ENCODE measurements around the gene FYN. TPM values are rescaled to one million over a fixed set of nuclear protein-coding genes. Genes with fewer than 3 reads are reported as not detected.

Gene FYN
- total and polyA plus RNA-seq, 9 of the 15 experiments (the other 6 are each of a cell fraction or from before 2014, with no cell fraction given), result 2.9 to 22.1 (median 11.4) TPM

DNA sequence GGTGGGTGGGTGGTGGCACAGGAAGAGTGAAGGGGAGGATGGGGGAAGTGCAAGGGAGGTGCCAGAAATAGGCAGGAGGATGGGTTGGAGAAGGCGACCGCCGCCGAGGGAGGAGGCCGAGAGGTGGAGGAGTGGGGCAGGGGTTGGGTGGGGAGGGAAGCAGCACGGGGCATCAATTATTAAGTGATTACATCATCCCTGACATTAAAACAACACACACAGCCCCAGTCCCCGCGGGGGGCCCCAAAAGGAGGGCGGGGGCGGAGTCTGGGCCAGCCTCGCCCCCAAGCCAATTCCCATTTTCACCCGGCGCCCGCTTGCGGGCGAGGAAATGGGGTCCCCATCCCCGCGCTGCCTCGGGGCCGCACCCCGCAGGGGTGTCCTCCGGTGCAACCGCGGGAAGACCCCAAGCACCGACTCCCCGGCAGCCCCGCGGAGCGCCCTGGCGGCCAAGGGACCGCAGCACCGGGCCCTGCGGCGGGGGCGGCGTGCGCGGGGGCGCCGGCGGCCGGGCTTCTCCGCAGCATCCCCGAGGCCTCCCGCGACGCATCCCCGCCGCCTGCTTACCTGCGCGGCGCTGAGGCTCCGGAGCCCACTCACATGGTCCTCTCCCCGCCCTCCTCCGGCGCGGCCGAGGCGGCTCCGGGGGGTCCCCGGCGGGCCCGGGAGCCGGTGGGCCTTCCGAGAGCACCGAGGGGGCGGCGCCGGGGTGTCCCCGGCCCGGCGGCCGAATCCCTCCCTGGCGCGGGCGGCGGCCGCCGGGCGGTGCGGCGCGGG lies 663 bp downstream of the FYN start (continued):
- TF ChIP-seq RAD51 (IDR thresholded peaks at IDR 0.05; ENCODE audit: borderline replicate concordance, low read depth), result no peak
- TF ChIP-seq JUNB (CRISPR knock-in tag; conservative IDR thresholded peaks at IDR 0.05), result no peak
- TF ChIP-seq CSDE1 (IDR thresholded peaks at IDR 0.05), result no peak
- TF ChIP-seq U2AF1 (optimal IDR thresholded peaks at IDR 0.05; ENCODE audit: low read depth, low read length), result no peak
- TF ChIP-seq ELF2 (CRISPR knock-in tag; IDR thresholded peaks at IDR 0.05), result no peak
- TF ChIP-seq RFX5 (IDR thresholded peaks at IDR 0.05; ENCODE audit: low read depth, low read length), result no peak
- no peak for TF ChIP-seq POLR2AphosphoS2 (IDR thresholded peaks at IDR 0.05; ENCODE audit: low read length)
- no peak for TF ChIP-seq KAT8 (IDR thresholded peaks at IDR 0.05; ENCODE audit: low read depth)
- TF ChIP-seq ZBTB11 (CRISPR knock-in tag; IDR thresholded peaks at IDR 0.05), result no peak
- TF ChIP-seq L3MBTL2 (IDR thresholded peaks at IDR 0.05), result no peak
- no peak for TF ChIP-seq ZNF165 (CRISPR knock-in tag; IDR thresholded peaks at IDR 0.05; ENCODE audit: borderline replicate concordance)
- no peak for TF ChIP-seq EHMT2 (IDR thresholded peaks at IDR 0.05)
- TF ChIP-seq FOXO4 (CRISPR knock-in tag; IDR thresholded peaks at IDR 0.05), result no peak
- no peak for TF ChIP-seq HMBOX1 (IDR thresholded peaks at IDR 0.05)
- TF ChIP-seq ETV6 (IDR thresholded peaks at IDR 0.05; ENCODE audit: borderline replicate concordance in 1 of 2, low read depth in 2 of 2, low read length in 1 of 2), result no peak
- no peak for TF ChIP-seq ETV6 (CRISPR knock-in tag; IDR thresholded peaks at IDR 0.05; ENCODE audit: borderline replicate concordance)
- TF ChIP-seq ZNF354B (CRISPR knock-in tag; IDR thresholded peaks at IDR 0.05), result no peak
- no peak for TF ChIP-seq BRD4 (IDR thresholded peaks at IDR 0.05)
- no peak for TF ChIP-seq FOS (IDR thresholded peaks at IDR 0.05; ENCODE audit: extremely low read depth, insufficient read length)
- TF ChIP-seq ZFX (CRISPR knock-in tag; IDR thresholded peaks at IDR 0.05), result peak; percentile 24
- TF ChIP-seq TCFL5 (CRISPR knock-in tag; conservative IDR thresholded peaks at IDR 0.05), result no peak
- TF ChIP-seq, protein P1, sequence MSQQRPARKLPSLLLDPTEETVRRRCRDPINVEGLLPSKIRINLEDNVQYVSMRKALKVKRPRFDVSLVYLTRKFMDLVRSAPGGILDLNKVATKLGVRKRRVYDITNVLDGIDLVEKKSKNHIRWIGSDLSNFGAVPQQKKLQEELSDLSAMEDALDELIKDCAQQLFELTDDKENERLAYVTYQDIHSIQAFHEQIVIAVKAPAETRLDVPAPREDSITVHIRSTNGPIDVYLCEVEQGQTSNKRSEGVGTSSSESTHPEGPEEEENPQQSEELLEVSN (IDR thresholded peaks at IDR 0.05; ENCODE audit: borderline replicate concordance in 1 of 2, extremely low read depth in 1 of 2, insufficient read depth in 1 of 2, insufficient read length in 1 of 2, low read depth in 1 of 2, low read length in 1 of 2, poor library complexity in 1 of 2, severe bottlenecking in 1 of 2), result no peak

All from K562 (cell line).